ENCODE results near the gene HBP1.
A peak's percentile ranks its signal among the peaks of the same experiment; 100 is the strongest.
"Not testable (repeated sequence)": the region's sequence is repeated elsewhere in the genome, so short reads cannot be mapped to it uniquely, and the experiment has no call there.

HBP1 gene

GRCh38 chr7:107154826-107155225, 14.0 kb upstream of the HBP1 start:
- no peak overlapping the region for H3K4me3 ChIP-seq (ENCODE audit: low read depth, low read length)

GRCh38 chr7:107155726-107156125, 13.1 kb upstream of the HBP1 start:
- not testable (repeated sequence) for H3K4me3 ChIP-seq (ENCODE audit: low read depth, low read length)

- H3K4me3 ChIP-seq (ENCODE audit: low read depth, low read length): no peak overlapping the region
Observed at GRCh38 chr7:107157091-107157490, 11.7 kb upstream of the HBP1 start.

- no peak overlapping the region for H3K4me3 ChIP-seq (ENCODE audit: low read depth, low read length)
Observed at GRCh38 chr7:107158028-107158427, 10.8 kb upstream of the HBP1 start.

GRCh38 chr7:107160389-107160788, 8.4 kb upstream of the HBP1 start:
- H3K4me3 ChIP-seq (ENCODE audit: low read depth, low read length): no peak overlapping the region

GRCh38 chr7:107161415-107161814, 7.4 kb upstream of the HBP1 start:
- H3K4me3 ChIP-seq (ENCODE audit: low read depth, low read length): no peak overlapping the region

- no peak overlapping the region for H3K4me3 ChIP-seq (ENCODE audit: low read depth, low read length)
Observed at GRCh38 chr7:107162475-107162874, 6.3 kb upstream of the HBP1 start.

GRCh38 chr7:107164092-107164491, 4.7 kb upstream of the HBP1 start:
- no peak overlapping the region for H3K4me3 ChIP-seq (ENCODE audit: low read depth, low read length)

- H3K4me3 ChIP-seq (ENCODE audit: low read depth, low read length): no peak overlapping the region
Observed at GRCh38 chr7:107165341-107165740, 3.5 kb upstream of the HBP1 start.

- H3K4me3 ChIP-seq (ENCODE audit: low read depth, low read length): peak overlapping the region; percentile 49
Observed at GRCh38 chr7:107166736-107167426, 1.9 kb upstream of the HBP1 start.

GRCh38 chr7:107167483-107168232, 1.1 kb upstream of the HBP1 start:
- peak overlapping the region; percentile 49 for H3K4me3 ChIP-seq (ENCODE audit: low read depth, low read length)

GRCh38 chr7:107169120-107170050, 582 bp downstream of the HBP1 start:
- peak overlapping the region; percentile 78 for H3K4me3 ChIP-seq (ENCODE audit: low read depth, low read length)

- peak overlapping the region; percentile 78 for H3K4me3 ChIP-seq (ENCODE audit: low read depth, low read length)
Observed at GRCh38 chr7:107170051-107170915, 1.5 kb downstream of the HBP1 start.

GRCh38 chr7:107171496-107171895, 2.7 kb downstream of the HBP1 start:
- H3K4me3 ChIP-seq (ENCODE audit: low read depth, low read length): no peak overlapping the region

GRCh38 chr7:107172276-107173032, 3.7 kb downstream of the HBP1 start:
- no peak overlapping the region for H3K4me3 ChIP-seq (ENCODE audit: low read depth, low read length)

GRCh38 chr7:107173191-107173590, 4.4 kb downstream of the HBP1 start:
- no peak overlapping the region for H3K4me3 ChIP-seq (ENCODE audit: low read depth, low read length)

GRCh38 chr7:107173691-107174406, 5.0 kb downstream of the HBP1 start:
- H3K4me3 ChIP-seq (ENCODE audit: low read depth, low read length): no peak overlapping the region

- no peak overlapping the region for H3K4me3 ChIP-seq (ENCODE audit: low read depth, low read length)
Observed at GRCh38 chr7:107179326-107180164, 10.7 kb downstream of the HBP1 start.

Data from iPS-11a (cell line).